ENCODE data around the gene TTC27.

- TF ChIP-seq IRF2 (CRISPR knock-in tag; IDR thresholded peaks at IDR 0.05; ENCODE audit: borderline replicate concordance, low read depth) (no peak), FOXJ3 (CRISPR knock-in tag; IDR thresholded peaks at IDR 0.05; ENCODE audit: borderline replicate concordance) (no peak), E2F1 (CRISPR knock-in tag; IDR thresholded peaks at IDR 0.05) (no peak), NFYB (CRISPR knock-in tag; conservative IDR thresholded peaks at IDR 0.05; ENCODE audit: low read depth) (no peak), PRDM15 (CRISPR knock-in tag; IDR thresholded peaks at IDR 0.05) (no peak), ESRRA (CRISPR knock-in tag; IDR thresholded peaks at IDR 0.05; ENCODE audit: borderline replicate concordance) (no peak), AFF4 (CRISPR knock-in tag; IDR thresholded peaks at IDR 0.05; ENCODE audit: borderline replicate concordance) (no peak)
- TF ChIP-seq, protein P1, sequence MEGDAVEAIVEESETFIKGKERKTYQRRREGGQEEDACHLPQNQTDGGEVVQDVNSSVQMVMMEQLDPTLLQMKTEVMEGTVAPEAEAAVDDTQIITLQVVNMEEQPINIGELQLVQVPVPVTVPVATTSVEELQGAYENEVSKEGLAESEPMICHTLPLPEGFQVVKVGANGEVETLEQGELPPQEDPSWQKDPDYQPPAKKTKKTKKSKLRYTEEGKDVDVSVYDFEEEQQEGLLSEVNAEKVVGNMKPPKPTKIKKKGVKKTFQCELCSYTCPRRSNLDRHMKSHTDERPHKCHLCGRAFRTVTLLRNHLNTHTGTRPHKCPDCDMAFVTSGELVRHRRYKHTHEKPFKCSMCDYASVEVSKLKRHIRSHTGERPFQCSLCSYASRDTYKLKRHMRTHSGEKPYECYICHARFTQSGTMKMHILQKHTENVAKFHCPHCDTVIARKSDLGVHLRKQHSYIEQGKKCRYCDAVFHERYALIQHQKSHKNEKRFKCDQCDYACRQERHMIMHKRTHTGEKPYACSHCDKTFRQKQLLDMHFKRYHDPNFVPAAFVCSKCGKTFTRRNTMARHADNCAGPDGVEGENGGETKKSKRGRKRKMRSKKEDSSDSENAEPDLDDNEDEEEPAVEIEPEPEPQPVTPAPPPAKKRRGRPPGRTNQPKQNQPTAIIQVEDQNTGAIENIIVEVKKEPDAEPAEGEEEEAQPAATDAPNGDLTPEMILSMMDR (IDR thresholded peaks at IDR 0.05), result no peak
Measured at GRCh38 chr2:32743480-32744236, 115.8 kb downstream of the TTC27 start.

All from WTC11 (cell line).